Measurements from ENCODE around the gene TYW1. TPM values are rescaled to one million over a fixed set of nuclear protein-coding genes. Genes with fewer than 3 reads are reported as not detected.
"Not testable (repeated sequence)": the region's sequence is repeated elsewhere in the genome, so short reads cannot be mapped to it uniquely, and the experiment has no call there.

The TYW1 gene
- total and polyA plus RNA-seq, 2 of the 4 experiments (the other 2 are of a cell fraction): 10.7 to 23.7 TPM

DNA sequence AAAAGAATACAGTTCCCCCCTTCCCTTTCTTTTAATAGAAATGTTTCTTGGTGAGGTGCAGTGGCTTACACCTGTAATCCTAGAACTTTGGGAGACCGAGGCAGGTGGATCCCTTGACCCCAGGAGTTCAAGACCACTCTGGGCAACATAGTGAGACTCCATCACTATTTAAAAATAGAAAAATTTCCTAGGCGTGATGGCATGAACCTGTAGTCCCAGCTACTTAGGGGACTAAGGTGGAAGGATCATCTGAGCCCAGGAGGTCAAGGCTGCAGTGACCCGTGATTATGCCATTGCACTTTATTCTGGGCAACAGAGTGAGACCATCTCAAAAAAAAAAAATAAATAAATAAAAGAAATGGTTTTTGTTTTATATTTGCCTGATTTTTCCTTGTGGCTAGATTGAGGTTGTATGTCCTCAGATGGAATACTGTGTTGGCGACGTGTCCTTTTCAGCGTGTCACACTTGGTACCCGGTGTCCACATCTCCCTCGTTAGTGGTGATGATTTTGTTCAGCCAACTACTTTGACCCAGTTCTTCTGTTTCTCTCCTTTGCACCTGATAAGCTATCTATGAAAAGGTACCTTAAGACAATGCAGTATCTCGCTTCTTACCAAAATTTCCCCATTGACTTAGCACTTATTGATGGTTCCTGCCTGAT, 202.4 kb downstream of the TYW1 start:
- H3K23ac ChIP-seq (ENCODE audit: low read depth, low read length); H3K4me1 ChIP-seq (ENCODE audit: control insufficient read depth, insufficient read depth, low read length); H3K4me3 ChIP-seq (ENCODE audit: insufficient read depth, low read depth, low read length); H3K4ac ChIP-seq (ENCODE audit: low read depth, low read length); dilution Hi-C loops (cut with HindIII; ENCODE audit: low sequenced_read_pairs, unreplicated experiment); H3K9ac ChIP-seq (ENCODE audit: low read depth, low read length); H4K20me1 ChIP-seq (ENCODE audit: insufficient read depth, low read length); H2BK15ac ChIP-seq (ENCODE audit: low read depth, low read length); H4K8ac ChIP-seq (ENCODE audit: low read depth in 2 of 2, low read length in 2 of 2); intact Hi-C loops (cut with micrococcal nuclease); BruUV-seq (replicated peaks); POLR2A ChIA-PET (ENCODE audit: unreplicated experiment); H3K36me3 ChIP-seq (ENCODE audit: control insufficient read depth, insufficient read depth, low read length); in situ Hi-C loops (cut with MboI; ENCODE audit: low sequenced_read_pairs); H3K9me1 ChIP-seq (ENCODE audit: insufficient read depth, low read length); H2AFZ ChIP-seq (replicated peaks; ENCODE audit: low read length, poor library complexity); H2BK20ac ChIP-seq (ENCODE audit: low read depth, low read length); H3K9me3 ChIP-seq (ENCODE audit: control insufficient read depth, insufficient read depth, low read length); H2AK5ac ChIP-seq (ENCODE audit: low read depth, low read length); H3K79me1 ChIP-seq (ENCODE audit: low read depth in 1 of 2, low read length in 2 of 2); H4K91ac ChIP-seq (ENCODE audit: insufficient read depth, low read depth, low read length); H3K27me3 ChIP-seq (ENCODE audit: control insufficient read depth, insufficient read depth, low read length); ATAC-seq (ENCODE audit: low read depth); H3K56ac ChIP-seq (ENCODE audit: extremely low read depth, insufficient read depth, low read length); H2BK120ac ChIP-seq (ENCODE audit: low read depth, low read length); H2AK9ac ChIP-seq (replicated peaks; ENCODE audit: low read depth, low read length, poor library complexity); H3K14ac ChIP-seq (replicated peaks; ENCODE audit: low read depth, low read length); H2BK5ac ChIP-seq (ENCODE audit: low read depth, low read length, poor library complexity, severe bottlenecking); CTCF ChIA-PET; H3K4me2 ChIP-seq (ENCODE audit: low read depth, low read length); DNase-seq; H4K5ac ChIP-seq (ENCODE audit: low read depth, low read length); H3K27ac ChIP-seq (ENCODE audit: insufficient read depth, low read length); H3K18ac ChIP-seq (ENCODE audit: low read depth, low read length): not testable (repeated sequence)
- WGBS, 2 experiments (ENCODE audit: extremely low coverage in 2 of 2, insufficient read length in 1 of 2): no CpG with 5 or more reads among the region's 9 CpGs

DNA sequence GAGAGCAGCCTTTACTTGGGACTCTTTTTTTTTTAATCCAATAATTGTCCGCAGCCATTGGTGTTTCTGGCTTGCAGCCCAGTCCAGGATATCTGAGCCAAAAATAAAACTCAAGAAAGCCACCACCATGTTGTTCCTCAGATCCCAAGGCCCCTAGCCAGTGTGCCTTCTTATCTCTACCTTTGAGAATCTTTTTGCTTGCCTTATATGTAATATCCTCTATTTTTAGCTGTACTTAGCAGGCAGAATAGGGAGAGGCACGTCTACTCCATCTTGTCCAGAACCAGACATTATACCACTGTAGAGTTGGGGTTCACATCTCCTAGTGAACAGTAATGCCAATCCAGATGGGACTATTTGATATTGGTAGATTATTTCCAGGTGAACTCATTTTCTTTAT, 209.1 kb downstream of the TYW1 start:
- H3K4me1 ChIP-seq (ENCODE audit: control insufficient read depth, insufficient read depth, low read length); BruUV-seq (replicated peaks); H3K79me1 ChIP-seq (ENCODE audit: low read depth in 1 of 2, low read length in 2 of 2); H3K56ac ChIP-seq (ENCODE audit: extremely low read depth, insufficient read depth, low read length); H3K18ac ChIP-seq (ENCODE audit: low read depth, low read length); H3K4ac ChIP-seq (ENCODE audit: low read depth, low read length); H4K5ac ChIP-seq (ENCODE audit: low read depth, low read length); H2BK120ac ChIP-seq (ENCODE audit: low read depth, low read length); ATAC-seq (ENCODE audit: low read depth); intact Hi-C loops (cut with micrococcal nuclease); H2BK20ac ChIP-seq (ENCODE audit: low read depth, low read length); H3K23ac ChIP-seq (ENCODE audit: low read depth, low read length); H3K9me1 ChIP-seq (ENCODE audit: insufficient read depth, low read length); H3K9me3 ChIP-seq (ENCODE audit: control insufficient read depth, insufficient read depth, low read length); H4K91ac ChIP-seq (ENCODE audit: insufficient read depth, low read depth, low read length); H3K4me3 ChIP-seq (ENCODE audit: insufficient read depth, low read depth, low read length); H3K27ac ChIP-seq (ENCODE audit: insufficient read depth, low read length); in situ Hi-C loops (cut with MboI; ENCODE audit: low sequenced_read_pairs); H3K27me3 ChIP-seq (ENCODE audit: control insufficient read depth, insufficient read depth, low read length); DNase-seq; H3K36me3 ChIP-seq (ENCODE audit: control insufficient read depth, insufficient read depth, low read length); H3K14ac ChIP-seq (replicated peaks; ENCODE audit: low read depth, low read length); H4K20me1 ChIP-seq (ENCODE audit: insufficient read depth, low read length); H3K4me2 ChIP-seq (ENCODE audit: low read depth, low read length); CTCF ChIA-PET; H2BK15ac ChIP-seq (ENCODE audit: low read depth, low read length); H2BK5ac ChIP-seq (ENCODE audit: low read depth, low read length, poor library complexity, severe bottlenecking); H4K8ac ChIP-seq (ENCODE audit: low read depth in 2 of 2, low read length in 2 of 2); H2AFZ ChIP-seq (replicated peaks; ENCODE audit: low read length, poor library complexity); H2AK9ac ChIP-seq (replicated peaks; ENCODE audit: low read depth, low read length, poor library complexity); dilution Hi-C loops (cut with HindIII; ENCODE audit: low sequenced_read_pairs, unreplicated experiment); H3K9ac ChIP-seq (ENCODE audit: low read depth, low read length); POLR2A ChIA-PET (ENCODE audit: unreplicated experiment); H2AK5ac ChIP-seq (ENCODE audit: low read depth, low read length): not testable (repeated sequence)
- no CpG with 5 or more reads among the region's 2 CpGs for WGBS, 2 experiments (ENCODE audit: extremely low coverage in 2 of 2, insufficient read length in 1 of 2)
